ENCODE data around the gene DCC.

GRCh38 chr18:52907543-52908308, 567.7 kb downstream of the DCC start:
- TF ChIP-seq ZNF384 (IDR thresholded peaks at IDR 0.05) (no peak), FOXK2 (IDR thresholded peaks at IDR 0.05) (no peak), ARNT (IDR thresholded peaks at IDR 0.05) (no peak), SP1 (IDR thresholded peaks at IDR 0.05) (no peak), HDGF (IDR thresholded peaks at IDR 0.05; ENCODE audit: borderline replicate concordance) (no peak), FOXM1 (IDR thresholded peaks at IDR 0.05; ENCODE audit: borderline replicate concordance) (no peak), SUZ12 (IDR thresholded peaks at IDR 0.05) (no peak), ELF4 (IDR thresholded peaks at IDR 0.05) (no peak), PKNOX1 (IDR thresholded peaks at IDR 0.05) (no peak), BHLHE40 (IDR thresholded peaks at IDR 0.05; ENCODE audit: borderline replicate concordance) (no peak), TARDBP (IDR thresholded peaks at IDR 0.05) (no peak), NFRKB (IDR thresholded peaks at IDR 0.05) (no peak), LEF1 (IDR thresholded peaks at IDR 0.05; ENCODE audit: borderline replicate concordance) (no peak)

All from HEK293T (cell line).